RWPE1 (cell line): ENCODE results near the gene VWA8.

ENCODE experiments used
- CTCF ChIA-PET: fragments of 350-600 bp; sonication (Branson Sonifier 250); formaldehyde crosslinking; extraction: SDS; loops from one replicate; lab custom pipeline; 2021; lab: Yijun Ruan, JAX
- POLR2A ChIA-PET: fragments of 400-600 bp; formaldehyde crosslinking; extraction: SDS; loops from one replicate; lab custom pipeline; 2020; ENCODE audit warnings: antibody characterized with exemption; ENCODE audit not compliant: low non-redundant PET; lab: Yijun Ruan, JAX
- DNase-seq: peaks from one replicate; pipeline ENCODE4 v3.0.0; 2012; ENCODE audit warnings: low spot score
- H3K27ac ChIP-seq: fragments of 450-650 bp; 2 replicates; pipeline ENCODE4 v1.5.1; 2017
- TF ChIP-seq, protein P1 (sequence below): fragments of 450-650 bp; conservative IDR thresholded peaks from 2 replicates; pipeline ENCODE4 v1.5.1; 2017; ENCODE audit warnings: low read depth, mild to moderate bottlenecking

VWA8 gene

DNA sequence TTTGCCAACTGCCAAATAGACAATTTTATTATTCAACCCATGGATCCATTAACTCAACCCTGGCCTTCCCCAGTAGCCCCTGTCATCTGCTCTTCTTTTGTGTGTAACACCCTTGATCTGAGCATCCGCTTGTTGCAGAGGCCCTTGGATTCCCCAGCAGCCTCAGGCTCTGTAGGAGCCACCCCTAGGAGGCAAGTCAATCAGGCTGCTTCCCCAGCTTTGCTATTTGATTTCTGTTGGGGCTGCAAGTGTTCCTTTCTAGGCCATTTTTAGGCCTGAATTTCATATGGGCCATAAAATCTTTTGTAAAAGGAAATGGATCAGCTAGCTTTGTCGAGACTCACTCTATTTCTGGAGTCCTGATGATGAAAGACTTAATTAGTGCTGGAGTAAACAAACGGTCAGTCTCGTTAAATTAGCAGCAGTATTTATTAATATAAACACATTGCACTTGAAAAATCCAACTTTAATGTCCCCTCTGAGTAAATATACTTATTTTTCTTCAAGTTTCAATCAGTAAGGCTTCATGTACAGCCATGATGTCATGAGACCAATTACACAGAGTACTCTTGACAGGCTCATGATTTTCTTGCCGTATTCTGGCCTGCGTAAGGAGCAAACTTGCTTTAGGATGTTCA, 398.2 kb downstream of the VWA8 start:
- CTCF ChIA-PET, result no interaction called here
- no peak for DNase-seq
- H3K27ac ChIP-seq, result no peak overlapping the region
- POLR2A ChIA-PET, result no interaction called here
- TF ChIP-seq, protein P1, sequence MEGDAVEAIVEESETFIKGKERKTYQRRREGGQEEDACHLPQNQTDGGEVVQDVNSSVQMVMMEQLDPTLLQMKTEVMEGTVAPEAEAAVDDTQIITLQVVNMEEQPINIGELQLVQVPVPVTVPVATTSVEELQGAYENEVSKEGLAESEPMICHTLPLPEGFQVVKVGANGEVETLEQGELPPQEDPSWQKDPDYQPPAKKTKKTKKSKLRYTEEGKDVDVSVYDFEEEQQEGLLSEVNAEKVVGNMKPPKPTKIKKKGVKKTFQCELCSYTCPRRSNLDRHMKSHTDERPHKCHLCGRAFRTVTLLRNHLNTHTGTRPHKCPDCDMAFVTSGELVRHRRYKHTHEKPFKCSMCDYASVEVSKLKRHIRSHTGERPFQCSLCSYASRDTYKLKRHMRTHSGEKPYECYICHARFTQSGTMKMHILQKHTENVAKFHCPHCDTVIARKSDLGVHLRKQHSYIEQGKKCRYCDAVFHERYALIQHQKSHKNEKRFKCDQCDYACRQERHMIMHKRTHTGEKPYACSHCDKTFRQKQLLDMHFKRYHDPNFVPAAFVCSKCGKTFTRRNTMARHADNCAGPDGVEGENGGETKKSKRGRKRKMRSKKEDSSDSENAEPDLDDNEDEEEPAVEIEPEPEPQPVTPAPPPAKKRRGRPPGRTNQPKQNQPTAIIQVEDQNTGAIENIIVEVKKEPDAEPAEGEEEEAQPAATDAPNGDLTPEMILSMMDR, result no peak

DNA sequence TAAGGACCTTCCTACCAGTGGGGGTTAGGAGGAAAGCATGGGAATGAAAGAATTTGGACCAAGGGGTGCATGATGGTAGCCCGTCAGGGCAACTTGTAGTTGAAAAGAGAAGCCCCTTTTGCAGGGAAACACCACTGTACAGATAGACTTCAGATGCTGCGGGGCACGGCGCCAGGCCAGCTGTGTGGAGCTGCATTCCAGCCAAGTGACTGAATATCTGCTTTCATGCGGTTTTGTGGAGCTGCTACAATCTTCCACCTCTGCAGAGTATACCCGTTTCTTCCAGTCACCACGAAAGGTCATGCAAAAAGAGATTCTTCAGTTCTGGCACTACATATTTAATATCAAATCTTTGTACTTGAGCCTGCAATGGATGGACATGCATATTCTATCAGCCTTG, 398.8 kb downstream of the VWA8 start:
- ChIA-PET POLR2A (no interaction called here), CTCF (interaction anchor here (0.6 kb wide), 3 partner anchors 63 to 425 kb away, joined by 3 read pairs; no protein-coding TSS in a partner anchor)
- DNase-seq, result peak; percentile 15

DNA sequence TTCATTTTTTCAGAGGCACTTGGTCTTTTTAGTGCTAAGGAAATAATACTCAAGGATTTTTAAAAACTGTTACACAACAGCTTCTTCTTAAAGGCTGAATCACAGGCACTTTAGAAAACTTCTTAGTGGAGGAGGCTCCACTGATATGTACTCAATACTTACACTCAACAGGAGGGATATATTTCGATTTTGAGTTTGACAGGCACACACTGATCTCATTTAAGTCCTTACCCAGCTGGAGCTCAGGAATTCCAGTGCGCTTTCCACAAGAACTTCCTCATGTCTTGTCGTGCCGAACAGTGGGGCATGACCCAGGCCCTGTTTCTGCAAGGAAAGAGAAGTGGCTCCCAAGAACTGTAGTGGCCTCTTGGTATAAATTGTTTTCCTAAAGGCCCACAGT, 399.7 kb downstream of the VWA8 start:
- no peak overlapping the region for H3K27ac ChIP-seq
- ChIA-PET CTCF (interaction anchor here (0.6 to 0.7 kb wide), 4 partner anchors 13 to 426 kb away, joined by 3 to 5 read pairs (median 3); no protein-coding TSS in a partner anchor), POLR2A (no interaction called here)
- no peak for DNase-seq
- TF ChIP-seq, protein P1, result no peak

More for the DNA sequence above, 398.8 kb downstream of the VWA8 start:
- no peak overlapping the region for H3K27ac ChIP-seq
- TF ChIP-seq, protein P1, result no peak

DNA sequence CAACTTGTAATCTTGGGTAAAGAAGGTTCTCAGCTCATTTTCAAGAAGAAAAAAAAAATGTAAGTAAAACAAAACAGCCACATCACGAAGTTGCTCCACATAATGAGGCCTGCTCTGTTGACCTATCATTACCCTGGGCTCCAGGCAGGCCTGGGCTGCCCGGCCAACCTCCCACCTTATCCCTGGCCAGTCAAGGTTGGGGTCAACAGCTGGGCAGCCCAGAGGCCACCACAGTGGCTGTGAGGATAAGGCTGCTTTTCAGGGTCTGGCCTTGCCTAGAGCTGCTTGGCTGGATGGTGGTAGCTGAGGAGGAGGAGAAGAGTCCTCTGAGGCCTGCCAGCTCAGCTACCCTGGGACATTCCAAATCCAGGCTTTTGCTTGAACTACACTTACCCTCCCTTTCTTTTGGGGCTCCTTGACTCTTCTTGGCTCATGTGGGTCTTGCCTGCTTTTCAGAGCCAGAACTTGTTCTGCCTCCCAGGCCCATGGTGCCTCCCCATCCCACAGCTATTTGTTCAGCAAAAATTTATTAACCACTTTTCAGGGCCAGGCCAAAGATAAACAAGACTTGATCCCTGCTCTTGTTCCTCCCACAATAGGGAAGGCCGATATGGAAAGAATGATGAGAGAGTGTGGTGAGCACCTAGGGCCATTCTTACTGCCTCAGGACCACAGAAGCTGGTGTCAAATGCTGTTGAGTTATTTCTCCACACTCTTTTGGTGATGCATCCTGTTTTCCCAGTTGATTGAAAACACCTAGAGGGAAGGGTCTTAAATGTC, 401.9 kb downstream of the VWA8 start:
- DNase-seq, result no peak
- H3K27ac ChIP-seq, result no peak overlapping the region
- ChIA-PET CTCF (no interaction called here), POLR2A (no interaction called here)
- TF ChIP-seq, protein P1, result no peak

DNA sequence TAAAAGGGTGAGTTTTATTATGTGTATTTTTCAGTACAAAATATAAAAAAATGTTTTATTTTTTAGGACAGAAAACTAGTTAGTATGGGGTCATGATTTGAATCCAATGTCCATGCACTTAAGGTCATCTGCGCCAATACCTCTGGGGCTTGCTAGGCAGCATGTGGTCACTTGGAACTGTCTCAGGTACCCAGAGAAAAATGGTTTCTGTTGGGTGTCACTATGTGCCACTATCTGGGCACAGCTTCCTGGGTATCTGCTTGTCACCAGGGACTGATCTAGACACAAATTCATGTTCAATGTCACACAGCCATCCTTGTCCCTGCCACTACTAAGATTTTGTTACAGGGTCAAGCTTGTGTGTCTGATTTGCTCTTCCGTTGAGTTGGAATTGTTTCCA, 403.2 kb downstream of the VWA8 start:
- ChIA-PET POLR2A (no interaction called here), CTCF (no interaction called here)
- TF ChIP-seq, protein P1, result no peak
- no peak overlapping the region for H3K27ac ChIP-seq
- DNase-seq, result no peak

DNA sequence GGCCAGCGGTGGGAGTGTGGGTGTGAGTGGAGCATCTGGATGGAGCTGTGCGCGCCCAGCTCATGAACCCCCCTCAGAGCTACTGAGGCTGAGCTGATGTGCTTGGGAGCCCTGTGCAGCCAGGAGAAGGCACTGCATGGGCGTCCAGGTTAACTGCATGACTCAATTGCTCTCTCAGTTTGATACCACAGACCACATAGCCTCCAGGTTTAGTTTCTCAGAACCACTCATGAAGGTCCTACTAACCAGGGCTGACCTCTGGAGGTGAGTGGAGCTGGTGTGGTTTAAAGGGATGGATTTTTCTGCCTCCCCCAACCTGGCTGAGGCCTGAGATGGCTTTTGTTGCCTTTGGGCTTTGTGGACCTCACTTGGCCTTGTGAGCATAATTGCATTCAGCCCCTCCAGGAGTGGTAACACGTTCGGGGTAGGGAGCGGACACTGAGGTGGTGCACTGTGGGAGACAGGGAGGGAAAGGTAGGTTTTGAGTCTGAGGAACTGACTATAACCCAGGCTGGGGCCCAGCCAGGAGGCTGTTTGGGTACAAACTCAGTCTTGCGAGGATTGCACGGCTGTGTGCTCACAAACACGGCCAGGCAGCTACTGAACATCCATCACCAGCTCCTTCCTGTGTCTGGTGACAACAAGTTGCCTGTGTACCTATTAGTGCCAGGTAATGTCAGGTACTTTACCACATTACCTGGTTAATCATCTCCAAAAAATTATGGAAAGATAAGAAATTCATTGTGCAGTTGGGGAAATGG, 406.1 kb downstream of the VWA8 start:
- H3K27ac ChIP-seq, result no peak overlapping the region
- ChIA-PET CTCF (interaction anchor here (0.5 kb wide), 1 partner anchor 13 kb away, joined by 3 read pairs; no protein-coding TSS in a partner anchor), POLR2A (no interaction called here)
- DNase-seq, result no peak
- TF ChIP-seq, protein P1, result no peak
